WTC11 (cell line): ENCODE data around the gene WIZ. TPM values are rescaled to one million over a fixed set of nuclear protein-coding genes. Genes with fewer than 3 reads are reported as not detected.

Source experiments
- ATAC-seq: fragments of 200-7000 bp; cut with Tn5 transposase; 2 replicates; pipeline ENCODE4 v1.10.0; 2021; ENCODE audit warnings: mild to moderate bottlenecking, moderate library complexity
- CTCF ChIA-PET: fragments of 300-600 bp; sonication (Branson Sonifier 250); formaldehyde crosslinking; loops from one replicate; lab custom pipeline; 2021; ENCODE audit warnings: antibody characterized with exemption; lab: Charles Lee
- POLR2A ChIA-PET: fragments of 350-600 bp; sonication (Branson Sonifier 250); formaldehyde crosslinking; loops from one replicate; lab custom pipeline; 2021; ENCODE audit warnings: antibody characterized with exemption; lab: Charles Lee
- DNase-seq: peaks from one replicate; pipeline ENCODE4 v3.0.0; 2021; ENCODE audit warnings: low spot score
- H3K27ac Mint-ChIP-seq: 2 replicates; pipeline ENCODE4 v1.8.0; 2021; ENCODE audit warnings: mixed read lengths
- H3K27me3 Mint-ChIP-seq: 2 replicates; pipeline ENCODE4 v1.8.0; 2021; ENCODE audit warnings: low read depth, mild to moderate bottlenecking, moderate library complexity, mixed read lengths
- H3K36me3 Mint-ChIP-seq: 2 replicates; pipeline ENCODE4 v1.8.0; 2021; ENCODE audit warnings: mixed read lengths
- H3K4me1 Mint-ChIP-seq: 2 replicates; pipeline ENCODE4 v1.8.0; 2022; ENCODE audit warnings: mixed read lengths
- H3K4me3 Mint-ChIP-seq: 2 replicates; pipeline ENCODE4 v1.8.0; 2021; ENCODE audit warnings: mild to moderate bottlenecking, moderate library complexity, mixed read lengths
- H3K9me3 Mint-ChIP-seq: 2 replicates; pipeline ENCODE4 v1.8.0; 2021; ENCODE audit warnings: mixed read lengths
- AR ChIP-seq: fragments of 250-450 bp; sonication (Bioruptor Pico); IDR thresholded peaks from 2 replicates; pipeline ENCODE4 v1.9.0; 2021; ENCODE audit warnings: mild to moderate bottlenecking
- CDX4 ChIP-seq: fragments of 250-450 bp; sonication (Bioruptor Pico); IDR thresholded peaks from 2 replicates; pipeline ENCODE4 v1.9.0; 2021; ENCODE audit warnings: moderate library complexity, mild to moderate bottlenecking, inconsistent platforms, borderline replicate concordance
- CREB1 ChIP-seq: sonication (generic); formaldehyde crosslinking; IDR thresholded peaks from 2 replicates; pipeline ENCODE4 v1.8.0; 2023; ENCODE audit warnings: mild to moderate bottlenecking, missing genetic modification reagents
- E2F1 ChIP-seq: sonication (generic); formaldehyde crosslinking; IDR thresholded peaks from 2 replicates; pipeline ENCODE4 v1.8.0; 2022; ENCODE audit warnings: mild to moderate bottlenecking, missing genetic modification reagents
- EMX1 ChIP-seq: fragments of 250-450 bp; sonication (Bioruptor Pico); IDR thresholded peaks from 2 replicates; pipeline ENCODE4 v1.8.0; 2021; ENCODE audit warnings: mild to moderate bottlenecking
- ESRRA ChIP-seq: sonication (generic); formaldehyde crosslinking; IDR thresholded peaks from 2 replicates; pipeline ENCODE4 v1.8.1; 2022; ENCODE audit warnings: mild to moderate bottlenecking, missing genetic modification reagents, borderline replicate concordance
- HMGA2 ChIP-seq: fragments of 250-450 bp; sonication (Bioruptor Pico); IDR thresholded peaks from 2 replicates; pipeline ENCODE4 v1.4.0; 2021; ENCODE audit warnings: mild to moderate bottlenecking, moderate library complexity
- JUN ChIP-seq: sonication (generic); formaldehyde crosslinking; IDR thresholded peaks from 2 replicates; pipeline ENCODE4 v1.8.0; 2023; ENCODE audit warnings: mild to moderate bottlenecking, missing genetic modification reagents
- MYBL2 ChIP-seq: sonication (generic); formaldehyde crosslinking; IDR thresholded peaks from 2 replicates; pipeline ENCODE4 v1.8.1; 2023; ENCODE audit warnings: mild to moderate bottlenecking, moderate library complexity, missing genetic modification reagents
- NR1H2 ChIP-seq: sonication (generic); formaldehyde crosslinking; IDR thresholded peaks from 2 replicates; pipeline ENCODE4 v1.9.0; 2021; ENCODE audit warnings: mild to moderate bottlenecking, moderate library complexity, missing genetic modification reagents
- PREB ChIP-seq: sonication (generic); formaldehyde crosslinking; IDR thresholded peaks from 2 replicates; pipeline ENCODE4 v1.8.1; 2022; ENCODE audit warnings: mild to moderate bottlenecking, missing genetic modification reagents, moderate library complexity, borderline replicate concordance
- SOX15 ChIP-seq: fragments of 250-450 bp; sonication (Bioruptor Pico); IDR thresholded peaks from 2 replicates; pipeline ENCODE4 v1.9.0; 2021; ENCODE audit warnings: mild to moderate bottlenecking
- ZMAT4 ChIP-seq: fragments of 250-450 bp; sonication (Bioruptor Pico); IDR thresholded peaks from 2 replicates; pipeline ENCODE4 v1.9.0; 2021; ENCODE audit warnings: mild to moderate bottlenecking
- ZNF232 ChIP-seq: sonication (generic); formaldehyde crosslinking; IDR thresholded peaks from 2 replicates; pipeline ENCODE4 v1.8.0; 2022; ENCODE audit warnings: mild to moderate bottlenecking, missing genetic modification reagents
- ZNF263 ChIP-seq: sonication (generic); formaldehyde crosslinking; IDR thresholded peaks from 2 replicates; pipeline ENCODE4 v1.8.1; 2022; ENCODE audit warnings: low read depth, mild to moderate bottlenecking, moderate library complexity, missing genetic modification reagents
- ZNF396 ChIP-seq: fragments of 250-450 bp; sonication (Bioruptor Pico); IDR thresholded peaks from 2 replicates; pipeline ENCODE4 v1.8.0; 2021; ENCODE audit warnings: mild to moderate bottlenecking, moderate library complexity, borderline replicate concordance
- ZNF423 ChIP-seq: fragments of 250-450 bp; sonication (Bioruptor Pico); IDR thresholded peaks from 2 replicates; pipeline ENCODE4 v2.1.2; 2022; ENCODE audit warnings: mild to moderate bottlenecking, moderate library complexity
- ZSCAN18 ChIP-seq: fragments of 250-450 bp; sonication (Bioruptor Pico); IDR thresholded peaks from 2 replicates; pipeline ENCODE4 v2.1.2; 2022; ENCODE audit warnings: mild to moderate bottlenecking, moderate library complexity
- total RNA-seq: library from RNA; stranded (reverse); gene quantifications from 3 replicates; pipeline ENCODE4 v1.2.3, GENCODE V29; 2021

Gene WIZ
- total RNA-seq, 1 experiment from 2014 or later = 43.9 TPM

- no peak for TF ChIP-seq ZSCAN18 (CRISPR knock-in tag)
- no peak for TF ChIP-seq ZNF396
- no peak for TF ChIP-seq ZMAT4 (CRISPR knock-in tag)
- no peak for TF ChIP-seq ZNF423 (CRISPR knock-in tag)
- no peak for TF ChIP-seq ESRRA (CRISPR knock-in tag)
- TF ChIP-seq, all 79 proteins: peak for 0
Measured at GRCh38 chr19:15444505-15445226, 5.1 kb downstream of the WIZ start (continued).

- Mint-ChIP-seq H3K36me3 (no peaks in the 10 kb centered on the region), H3K4me1 (peaks cover 6% of the 10 kb centered on the region), H3K9me3 (no peaks in the 10 kb centered on the region), H3K4me3 (no peak overlapping the region), H3K27me3 (peaks cover 6% of the 10 kb centered on the region; the same call in 1 of the 2 replicates), H3K27ac (no peak overlapping the region)
- POLR2A ChIA-PET = no interaction called here
- DNase-seq (no peak), ATAC-seq (no peak)
- CTCF ChIA-PET = no interaction called here
- TF ChIP-seq ZNF263 (CRISPR knock-in tag) (no peak), EMX1 (CRISPR knock-in tag) (no peak), SOX15 (CRISPR knock-in tag) (no peak), ZNF396 (no peak), MYBL2 (CRISPR knock-in tag) (no peak), HMGA2 (CRISPR knock-in tag) (no peak), E2F1 (no peak), NR1H2 (CRISPR knock-in tag) (no peak), AR (no peak), CDX4 (no peak), ZMAT4 (CRISPR knock-in tag) (no peak), CREB1 (CRISPR knock-in tag) (no peak), JUN (CRISPR knock-in tag) (no peak), PREB (CRISPR knock-in tag) (no peak), ZNF232 (CRISPR knock-in tag) (no peak)
- TF ChIP-seq, all 79 proteins: peak for 0
Measured at GRCh38 chr19:15443838-15444237, 5.9 kb downstream of the WIZ start.
